Superior temporal gyrus (tissue), 1 donor: ENCODE data around the gene NBPF9.
"Not testable (repeated sequence)": the region's sequence is repeated elsewhere in the genome, so short reads cannot be mapped to it uniquely, and the experiment has no call there.

Experiments used
- DNase-seq: peaks from one replicate; pipeline ENCODE4 v3.0.0-alpha.2; 2016; ENCODE audit errors: extremely low spot score

Gene NBPF9, protein sequence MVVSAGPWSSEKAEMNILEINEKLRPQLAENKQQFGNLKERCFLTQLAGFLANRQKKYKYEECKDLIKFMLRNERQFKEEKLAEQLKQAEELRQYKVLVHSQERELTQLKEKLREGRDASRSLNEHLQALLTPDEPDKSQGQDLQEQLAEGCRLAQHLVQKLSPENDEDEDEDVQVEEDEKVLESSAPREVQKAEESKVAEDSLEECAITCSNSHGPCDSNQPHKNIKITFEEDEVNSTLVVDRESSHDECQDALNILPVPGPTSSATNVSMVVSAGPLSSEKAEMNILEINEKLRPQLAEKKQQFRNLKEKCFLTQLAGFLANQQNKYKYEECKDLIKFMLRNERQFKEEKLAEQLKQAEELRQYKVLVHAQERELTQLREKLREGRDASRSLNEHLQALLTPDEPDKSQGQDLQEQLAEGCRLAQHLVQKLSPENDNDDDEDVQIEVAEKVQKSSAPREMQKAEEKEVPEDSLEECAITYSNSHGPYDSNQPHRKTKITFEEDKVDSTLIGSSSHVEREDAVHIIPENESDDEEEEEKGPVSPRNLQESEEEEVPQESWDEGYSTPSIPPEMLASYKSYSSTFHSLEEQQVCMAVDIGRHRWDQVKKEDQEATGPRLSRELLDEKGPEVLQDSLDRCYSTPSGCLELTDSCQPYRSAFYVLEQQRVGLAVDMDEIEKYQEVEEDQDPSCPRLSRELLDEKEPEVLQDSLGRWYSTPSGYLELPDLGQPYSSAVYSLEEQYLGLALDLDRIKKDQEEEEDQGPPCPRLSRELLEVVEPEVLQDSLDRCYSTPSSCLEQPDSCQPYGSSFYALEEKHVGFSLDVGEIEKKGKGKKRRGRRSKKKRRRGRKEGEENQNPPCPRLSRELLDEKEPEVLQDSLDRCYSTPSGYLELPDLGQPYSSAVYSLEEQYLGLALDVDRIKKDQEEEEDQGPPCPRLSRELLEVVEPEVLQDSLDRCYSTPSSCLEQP (N-terminal part only)

DNA sequence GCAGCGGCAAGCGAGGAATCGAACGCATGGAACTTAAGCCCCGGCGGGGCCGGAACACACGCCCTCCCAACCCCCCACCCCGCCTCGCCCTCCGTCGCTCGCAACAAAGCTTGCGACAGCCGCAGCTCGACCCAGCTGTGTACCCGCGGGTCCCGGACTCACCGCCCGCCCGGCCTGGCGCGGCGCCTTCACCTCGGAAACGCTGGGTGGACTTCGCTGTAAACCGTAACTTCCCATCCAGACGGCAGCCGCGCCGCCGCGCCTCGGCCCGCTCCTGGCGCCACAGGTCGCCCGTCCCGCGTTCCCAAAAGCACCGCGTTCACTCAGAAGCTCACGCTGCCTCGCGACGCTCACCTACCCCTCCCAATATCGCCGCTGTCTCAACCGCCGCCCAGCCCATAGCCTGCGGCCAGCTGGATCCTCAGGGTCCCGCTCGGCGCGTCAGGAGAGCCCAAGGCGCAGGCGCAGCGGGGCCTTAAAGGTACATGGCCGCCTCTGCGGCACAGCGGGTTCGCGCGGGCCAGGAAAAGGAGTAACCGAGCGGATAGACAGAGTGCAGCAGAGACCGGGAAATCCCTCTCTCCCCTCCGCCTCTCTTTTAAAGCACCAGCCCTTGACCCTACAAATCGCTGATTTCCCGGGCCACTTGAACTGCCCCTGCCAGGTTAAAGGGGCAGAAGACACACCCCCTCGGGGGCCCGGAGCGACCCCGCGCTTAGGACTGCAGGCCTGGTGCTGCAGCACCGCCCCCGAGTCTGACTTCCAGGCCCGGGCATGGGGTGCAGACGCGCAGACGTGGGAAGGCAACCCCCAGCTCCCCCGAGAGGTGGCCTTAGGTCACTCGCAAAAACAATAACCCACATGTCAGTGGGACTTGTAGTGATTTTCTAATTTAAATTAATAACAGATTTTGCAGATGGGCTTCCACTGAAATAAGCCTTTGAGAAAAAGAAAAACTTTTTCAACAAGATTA, at the start of gene NBPF9:
Gene NBPF9 (minus strand): TSS at position 443 of the 973 bp plus-strand sequence. CDS start 21,412 bp downstream, outside the sequence.
- DNase-seq = peak; percentile 4

DNA sequence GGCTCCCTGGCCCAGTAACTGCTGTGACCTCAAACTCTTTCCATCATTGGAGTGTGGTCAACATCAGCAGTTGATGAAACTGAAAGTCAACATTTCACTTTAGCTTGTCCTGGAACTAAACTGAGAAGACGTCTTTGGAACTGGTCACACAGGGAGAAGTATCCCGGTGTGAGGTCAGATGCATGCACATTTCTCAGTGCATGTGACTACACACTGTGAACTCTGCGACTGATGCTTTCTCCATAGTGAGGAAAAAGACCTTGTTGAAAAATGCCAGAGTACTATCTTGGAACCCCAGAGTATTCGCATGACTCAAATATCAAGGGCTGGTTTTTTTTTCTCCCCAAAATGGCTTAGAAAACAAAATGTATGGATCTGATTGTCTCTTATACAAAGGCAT, 46.6 kb upstream of the NBPF9 start:
- DNase-seq = not testable (repeated sequence)

DNA sequence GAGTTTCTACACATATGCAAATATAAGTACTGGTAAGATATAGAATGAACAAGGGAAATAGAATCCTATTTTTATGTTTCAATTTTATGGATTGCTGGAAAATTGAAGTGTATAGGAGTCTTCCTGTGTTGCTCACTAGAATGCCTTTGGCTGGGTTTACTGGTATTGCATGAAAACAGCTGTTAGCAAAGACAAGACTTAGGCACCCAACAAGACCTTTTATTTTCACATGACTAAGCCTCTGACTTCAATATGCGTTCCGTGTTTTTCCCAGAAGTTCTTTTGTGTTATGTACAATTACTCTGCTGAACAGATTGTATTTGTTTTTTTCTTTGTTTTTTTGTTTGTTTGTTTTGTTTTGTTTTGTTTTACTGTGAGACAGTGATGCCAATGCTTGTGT, 34.2 kb upstream of the NBPF9 start:
- not testable (repeated sequence) for DNase-seq

DNA sequence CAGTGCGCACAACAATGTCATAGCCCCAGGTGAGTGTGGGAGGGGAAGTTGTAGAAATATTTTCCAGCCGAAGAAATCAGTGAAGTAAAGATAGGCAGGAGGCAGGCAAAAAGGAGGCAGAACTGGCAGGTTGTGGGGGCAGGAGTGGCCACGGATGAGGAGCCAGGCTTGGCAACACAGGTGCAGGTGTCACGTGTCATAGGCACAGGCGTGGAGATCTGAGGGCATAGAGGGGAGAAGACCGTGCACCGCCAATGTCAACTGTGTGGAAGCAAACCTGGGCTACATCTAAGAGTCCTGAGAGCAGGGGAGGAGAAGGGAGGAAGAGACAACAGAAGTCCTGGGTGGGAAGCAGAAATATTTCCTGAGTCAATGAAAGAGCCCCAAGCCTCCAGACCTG, 27.6 kb upstream of the NBPF9 start:
- DNase-seq = not testable (repeated sequence)

DNA sequence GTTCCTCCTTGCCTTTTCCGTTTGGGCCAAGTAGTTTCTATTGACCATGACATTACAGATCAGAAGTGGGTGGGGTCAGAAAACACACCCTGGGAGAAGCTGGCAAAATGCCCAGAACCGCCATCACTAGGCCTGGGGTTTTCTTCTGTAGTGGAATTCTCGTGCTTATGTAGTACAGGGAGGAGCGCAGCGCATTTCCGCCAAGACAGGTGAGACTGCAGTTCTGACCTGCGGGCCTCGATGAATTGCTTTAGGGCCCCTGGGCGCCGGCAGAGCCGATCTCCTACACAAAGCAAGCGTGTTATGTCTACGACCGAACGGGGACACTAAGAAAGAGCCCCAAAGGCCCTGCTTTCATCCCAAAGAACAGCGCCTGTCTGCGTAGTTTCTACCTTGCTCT, 25.9 kb upstream of the NBPF9 start:
- DNase-seq = not testable (repeated sequence)

DNA sequence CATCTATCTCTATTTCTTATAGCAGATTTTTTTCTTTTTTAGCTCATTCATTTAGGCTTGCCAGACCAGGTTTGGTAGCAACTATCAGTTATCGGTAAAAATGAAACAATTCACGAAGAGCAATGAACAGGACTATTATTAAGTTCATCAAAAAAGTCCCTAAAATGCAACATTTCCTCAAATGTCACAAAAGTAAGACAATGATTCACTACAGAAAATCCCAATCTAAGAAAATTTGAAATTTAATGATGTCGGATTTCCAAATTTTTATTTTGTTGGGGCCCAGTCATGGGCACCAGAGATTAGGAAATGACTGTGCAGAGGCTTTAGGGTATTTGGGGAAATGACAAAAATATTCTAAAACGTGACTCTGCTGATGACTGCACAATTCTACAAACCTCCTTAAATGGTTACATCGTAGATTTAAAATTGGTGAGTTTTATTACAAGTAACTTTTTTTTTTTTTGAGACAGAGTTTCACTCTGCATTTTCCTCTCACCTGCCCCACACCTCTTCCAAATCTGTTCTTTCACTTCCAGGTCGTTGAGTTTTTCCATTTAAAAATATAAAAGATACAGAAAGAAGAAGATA, 23.3 kb upstream of the NBPF9 start:
- DNase-seq = not testable (repeated sequence)

DNA sequence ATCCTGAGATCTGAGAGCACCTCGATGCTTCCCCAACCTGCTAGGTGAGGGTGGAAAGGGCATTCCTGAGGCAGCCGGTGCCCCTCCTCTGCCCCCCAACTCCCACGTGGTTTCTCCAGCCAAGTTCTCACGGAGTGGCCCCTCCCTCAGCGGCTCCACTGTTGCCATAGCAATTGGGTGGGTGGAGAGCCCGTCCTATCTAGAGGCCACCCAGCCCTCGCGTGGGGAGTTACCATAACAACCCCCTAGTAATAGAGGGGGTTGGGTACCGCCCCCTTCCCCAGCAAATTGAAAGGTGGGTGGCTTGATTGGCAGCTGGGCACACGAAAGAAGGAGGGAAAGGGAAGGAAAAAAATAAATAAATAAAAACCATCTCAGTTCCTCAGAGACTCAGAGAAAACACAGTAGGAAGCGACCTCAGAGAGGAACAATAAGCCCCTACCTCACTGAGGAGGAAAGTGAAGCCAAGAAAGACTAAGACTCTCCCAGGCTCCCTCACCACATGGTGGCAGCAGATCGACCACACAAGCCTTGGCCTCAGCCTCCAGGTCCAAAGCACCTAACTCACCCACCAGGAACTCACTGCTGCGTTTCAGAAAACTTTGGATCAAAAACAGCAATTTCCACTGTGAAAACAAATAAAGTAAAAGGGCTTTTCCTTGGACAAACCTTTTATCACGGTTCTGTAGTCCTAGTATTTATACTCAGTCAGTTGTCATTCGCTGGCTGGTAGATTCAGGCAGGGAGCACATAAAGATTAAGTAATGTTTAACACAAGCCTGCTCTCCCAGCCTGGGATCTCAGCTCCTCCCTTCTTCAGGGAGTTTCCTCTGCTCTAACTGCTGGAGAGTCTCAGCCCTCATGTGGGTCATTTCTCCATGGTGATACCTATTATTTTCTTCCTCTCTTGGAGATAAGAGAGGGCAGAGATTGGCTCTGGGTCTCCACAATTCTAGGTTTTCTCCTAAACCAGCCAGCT, 20.9 kb upstream of the NBPF9 start:
- not testable (repeated sequence) for DNase-seq

DNA sequence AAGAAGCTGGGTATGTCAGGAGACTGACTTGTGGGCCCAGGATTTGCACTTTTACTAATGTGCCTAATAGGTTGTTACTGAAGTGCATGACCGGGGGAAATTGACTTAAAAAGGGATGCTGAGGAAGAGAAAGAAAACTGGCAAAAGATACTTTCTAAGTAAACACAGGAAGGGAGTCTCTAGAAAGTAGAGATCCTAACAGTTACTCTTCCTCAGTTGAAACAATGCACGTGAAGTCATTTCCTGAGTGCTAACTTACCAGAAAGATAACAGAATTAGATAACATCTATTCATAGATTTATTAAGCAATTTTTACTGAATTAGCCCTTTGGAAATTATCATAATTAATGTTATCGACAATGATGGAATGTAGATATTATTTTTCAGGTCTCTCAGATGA, 9.5 kb upstream of the NBPF9 start:
- not testable (repeated sequence) for DNase-seq

DNA sequence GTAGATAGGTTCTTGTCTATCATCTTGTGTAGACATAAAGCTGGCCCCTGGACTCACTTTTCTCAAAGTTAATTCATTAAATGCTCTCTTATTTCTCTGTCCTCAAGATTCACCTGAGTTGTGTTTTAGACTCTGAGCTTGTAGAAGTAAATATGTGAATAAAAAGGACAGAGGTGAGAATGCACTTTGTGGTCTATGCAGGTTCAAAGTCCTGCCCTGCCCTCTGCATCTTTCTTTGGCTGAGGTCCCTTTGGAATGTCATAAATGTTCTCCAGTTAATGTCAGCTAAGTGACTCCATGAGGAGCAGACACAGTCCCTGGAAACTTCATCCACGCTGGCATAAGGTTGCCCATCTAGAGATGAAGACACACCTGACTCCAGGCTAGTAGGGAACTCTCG, 7.0 kb upstream of the NBPF9 start:
- DNase-seq = not testable (repeated sequence)

DNA sequence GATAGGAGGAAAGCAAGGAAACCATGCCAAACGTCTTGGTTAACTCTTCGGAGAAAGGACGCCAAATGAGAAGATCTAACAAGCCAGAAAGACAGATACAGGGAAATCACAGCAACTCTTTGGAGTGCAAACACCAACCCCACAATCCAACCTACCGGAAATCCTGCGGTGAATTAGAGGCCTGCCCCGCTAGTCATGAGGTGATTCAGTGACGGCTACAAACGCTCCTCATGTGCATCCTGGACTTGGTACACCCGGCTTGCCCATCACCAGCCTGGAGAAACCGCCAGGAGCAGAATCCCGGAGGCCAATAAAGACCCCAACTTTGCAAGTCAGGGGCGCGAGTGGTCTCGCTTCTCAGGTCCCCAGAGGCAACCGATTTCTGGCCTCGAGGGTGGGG, 777 bp downstream of the NBPF9 start:
- not testable (repeated sequence) for DNase-seq

DNA sequence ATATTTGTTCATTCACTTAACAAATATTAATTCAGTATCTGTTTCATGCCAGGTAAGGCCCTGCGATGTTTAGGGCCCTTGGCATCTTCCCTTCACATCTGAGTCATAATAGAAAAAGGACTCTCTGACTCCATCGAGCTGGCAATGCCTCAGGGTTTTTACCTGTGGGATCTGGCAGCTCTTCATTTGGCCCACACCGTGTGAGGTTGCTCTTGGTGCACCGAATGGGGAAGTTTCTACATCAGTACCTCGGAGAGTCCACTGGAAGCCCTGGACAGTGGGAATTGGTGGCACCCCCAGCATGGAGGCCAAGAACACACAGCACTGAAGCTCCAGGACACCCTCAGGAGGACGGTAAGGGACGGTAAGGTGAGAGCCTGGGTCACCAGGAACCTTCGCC, 5.1 kb downstream of the NBPF9 start:
- not testable (repeated sequence) for DNase-seq

DNA sequence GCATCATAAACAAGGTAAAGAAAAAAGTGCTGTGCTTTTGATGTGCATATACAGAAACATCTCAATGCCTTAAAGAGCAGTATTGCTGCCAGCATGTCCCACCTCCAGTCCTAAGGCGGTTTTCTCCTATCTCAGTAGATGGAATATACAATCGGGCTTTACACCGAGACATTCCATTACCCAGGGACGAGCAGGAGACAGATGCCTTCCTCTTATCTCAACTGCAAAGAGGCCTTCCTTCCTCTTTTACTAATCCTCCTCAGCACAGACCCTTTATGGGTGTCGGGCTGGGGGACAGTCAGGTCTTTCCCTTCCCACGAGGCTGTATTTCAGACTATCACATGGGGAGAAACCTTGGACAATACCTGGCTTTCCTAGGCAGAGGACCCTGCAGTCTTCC, 10.2 kb downstream of the NBPF9 start:
- DNase-seq = not testable (repeated sequence)

DNA sequence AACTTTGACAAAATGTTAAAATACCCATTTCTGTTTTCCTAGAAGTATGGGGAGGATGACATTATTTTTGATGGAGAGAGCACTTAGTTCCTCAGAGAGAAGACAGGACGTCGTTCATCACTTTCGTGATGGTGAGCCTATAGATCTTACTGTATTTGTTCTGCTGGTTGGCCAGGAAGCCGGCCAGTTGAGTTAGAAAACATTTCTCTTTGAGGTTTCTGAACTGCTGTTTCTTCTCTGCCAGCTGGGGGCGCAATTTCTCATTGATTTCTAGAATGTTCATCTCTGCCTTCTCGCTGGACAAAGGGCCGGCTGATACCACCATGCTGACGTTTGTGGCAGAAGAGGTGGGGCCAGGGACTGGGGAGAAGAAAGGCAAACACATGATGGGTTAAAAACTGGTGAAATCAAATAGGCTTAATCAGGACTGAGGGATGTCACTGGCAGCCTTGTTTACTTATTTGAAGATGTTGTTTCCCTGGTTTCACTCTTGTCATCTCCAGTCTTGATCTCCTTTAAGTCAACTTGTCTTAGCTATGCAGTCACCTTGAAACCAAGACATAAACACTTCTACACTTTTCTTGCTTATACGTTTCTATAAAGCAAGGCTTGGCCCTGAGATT, 27.7 kb downstream of the NBPF9 start:
- not testable (repeated sequence) for DNase-seq

DNA sequence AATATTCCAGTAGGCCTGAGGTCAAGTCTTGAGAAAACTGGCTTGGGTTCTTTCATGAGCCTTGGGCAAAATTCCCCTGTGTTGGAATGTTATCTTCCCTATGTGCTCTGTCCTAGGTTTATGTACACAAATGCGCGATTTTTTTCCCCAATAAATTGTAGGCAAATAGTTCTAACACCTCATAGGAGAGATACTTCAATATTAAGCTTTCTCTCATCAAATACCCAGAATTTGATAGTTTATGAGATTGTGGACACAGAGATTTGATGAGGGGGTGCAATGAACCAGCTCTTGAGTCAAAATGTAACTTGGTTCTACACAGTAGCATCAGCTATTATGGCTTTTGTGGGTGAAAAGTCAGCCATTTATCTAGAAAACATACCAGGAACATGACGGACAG, 38.7 kb downstream of the NBPF9 start:
- DNase-seq = not testable (repeated sequence)

DNA sequence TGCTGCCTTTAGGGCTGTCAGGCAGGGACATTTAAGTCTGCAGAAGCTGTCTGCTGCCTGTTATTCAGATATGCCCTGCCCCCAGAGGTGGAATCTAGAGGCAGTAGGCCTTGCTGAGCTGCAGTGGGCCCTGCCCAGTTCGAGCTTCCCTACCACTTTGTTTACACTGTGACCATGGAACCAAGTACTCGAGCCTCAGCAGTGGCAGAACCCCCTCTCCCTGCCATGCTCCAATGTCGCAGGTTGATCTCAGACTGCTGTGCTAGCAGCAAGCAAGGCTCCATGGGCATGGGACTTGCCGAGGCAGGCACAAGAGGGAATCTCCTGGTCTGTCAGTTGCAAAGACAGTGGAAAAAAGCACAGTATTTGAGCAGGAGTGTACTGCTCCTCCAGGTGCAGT, 60.3 kb downstream of the NBPF9 start:
- DNase-seq = not testable (repeated sequence)

DNA sequence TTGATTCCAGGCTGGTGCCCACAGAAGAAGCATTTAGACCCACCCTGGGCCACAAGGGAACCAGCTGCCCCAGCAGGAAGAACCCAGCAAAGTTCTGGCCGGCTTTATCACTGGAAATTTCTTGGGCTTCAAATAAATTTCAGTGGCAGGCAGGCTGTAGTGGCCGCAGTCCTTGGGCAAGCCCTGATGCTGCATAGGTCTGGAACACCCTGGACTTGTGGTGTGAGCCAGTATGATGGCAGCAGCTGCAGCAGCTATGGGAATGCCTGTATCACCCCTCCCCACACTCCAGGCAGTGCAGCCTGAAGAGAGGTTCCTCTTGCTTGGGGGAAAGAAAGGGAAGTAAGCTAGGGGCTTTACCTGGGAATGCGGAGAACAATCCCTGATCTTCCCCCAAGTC, 69.4 kb downstream of the NBPF9 start:
- DNase-seq = not testable (repeated sequence)

DNA sequence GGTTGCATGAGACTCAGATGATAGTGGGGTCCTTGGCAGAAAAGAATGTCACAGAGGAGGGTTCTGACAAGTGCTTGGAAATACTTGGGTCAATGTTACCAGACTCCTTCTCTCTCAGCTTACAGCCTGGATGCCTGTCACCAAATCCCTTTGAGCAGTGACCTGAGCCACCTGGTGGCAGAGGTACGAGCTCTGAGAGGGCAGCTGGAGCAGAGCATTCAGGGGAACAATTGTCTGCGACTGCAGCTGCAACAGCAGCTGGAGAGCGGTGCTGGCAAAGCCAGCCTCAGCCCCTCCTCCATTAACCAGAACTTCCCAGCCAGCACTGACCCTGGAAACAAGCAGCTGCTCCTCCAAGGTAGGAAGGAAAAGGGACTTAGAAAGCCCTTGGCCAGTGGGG, 79.0 kb downstream of the NBPF9 start:
- DNase-seq = not testable (repeated sequence)

DNA sequence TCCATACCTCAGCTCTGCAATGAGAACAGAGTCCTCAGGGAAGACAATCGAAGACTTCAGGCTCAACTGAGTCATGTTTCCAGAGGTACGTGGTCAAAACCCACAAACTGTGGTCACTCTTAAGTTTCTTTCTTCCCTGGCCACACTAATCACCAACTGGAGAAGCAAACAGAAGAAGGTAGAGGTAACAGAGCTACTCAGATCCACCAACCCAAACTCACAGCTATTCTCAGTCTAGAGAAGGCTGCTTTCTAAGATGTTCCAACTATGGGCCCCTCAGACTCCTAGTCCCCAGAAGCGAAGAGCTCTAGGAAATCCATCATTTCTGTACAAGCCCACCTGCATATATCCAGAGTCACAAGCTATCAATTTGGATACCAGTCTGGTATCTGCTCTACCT, 84.8 kb downstream of the NBPF9 start:
- DNase-seq = not testable (repeated sequence)

DNA sequence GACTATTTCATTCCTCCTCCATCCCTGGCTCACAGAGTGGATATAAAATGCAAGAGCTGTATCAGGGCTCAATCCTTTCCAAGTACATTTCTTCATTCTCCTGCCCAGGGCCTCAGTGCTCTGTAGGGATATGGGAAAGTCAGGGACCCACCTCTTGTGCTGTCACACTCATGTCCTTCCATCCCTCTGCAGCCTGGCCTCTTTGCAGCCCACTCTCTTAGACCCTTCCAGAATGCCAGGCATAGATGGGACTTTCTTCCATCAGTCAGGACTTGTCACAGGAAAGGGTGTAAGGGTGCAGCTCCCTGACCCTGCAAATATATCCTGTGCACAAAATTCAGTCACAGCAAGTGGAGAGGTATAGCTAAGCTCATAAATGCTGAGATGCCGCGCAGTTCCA, 86.7 kb downstream of the NBPF9 start:
- DNase-seq = not testable (repeated sequence)
